Panc1 (cell line): ENCODE measurements around the gene DMAC1. TPM values are rescaled to one million over a fixed set of nuclear protein-coding genes. Genes with fewer than 3 reads are reported as not detected.

Experiments
- ATAC-seq: fragments of 200-7000 bp; cut with Tn5 transposase; 2 replicates; pipeline ENCODE4 v1.9.1; 2020; ENCODE audit warnings: mild to moderate bottlenecking, moderate library complexity
- Bru-seq: library from RNA; stranded (reverse); fragments of 400-500 nt; gene quantifications from one replicate; lab custom pipeline; 2021; lab: Mats Ljungman, UMichigan
- BruChase-seq, 2 experiments: library from RNA; stranded (reverse); fragments of 400-500 nt; gene quantifications; one replicate each; lab custom pipeline; 2021; lab: Mats Ljungman, UMichigan
- BruUV-seq: library from RNA; stranded (reverse); fragments of 400-500 nt; replicated peaks from 2 replicates; lab custom pipeline; 2021; lab: Mats Ljungman, UMichigan
- CTCF ChIA-PET: fragments of 300-600 bp; sonication (Branson Sonifier 250); formaldehyde crosslinking; loops from one replicate; lab custom pipeline; 2022; ENCODE audit warnings: antibody characterized with exemption; lab: Charles Lee
- POLR2A ChIA-PET: fragments of 300-600 bp; sonication (Branson Sonifier 250); formaldehyde crosslinking; loops from one replicate; lab custom pipeline; 2022; ENCODE audit warnings: antibody characterized with exemption; lab: Charles Lee
- DNase-seq: peaks from one replicate; pipeline ENCODE4 v3.0.0-alpha.2; 2010; ENCODE audit warnings: low read depth, low spot score
- H3K27ac ChIP-seq: 2 replicates; pipeline ENCODE4 v1.5.1; 2011; ENCODE audit warnings: mild to moderate bottlenecking, low read length, inconsistent platforms
- H3K27me3 ChIP-seq: fragments of 200-500 bp; sonication (Bioruptor generic); 2 replicates; pipeline ENCODE4 v1.6.0; 2014; ENCODE audit warnings: low read length, inconsistent platforms; ENCODE audit not compliant: control insufficient read depth, insufficient read depth
- H3K36me3 ChIP-seq: fragments of 200-500 bp; sonication (Bioruptor generic); 2 replicates; pipeline ENCODE4 v1.5.1; 2014; ENCODE audit warnings: inconsistent platforms, mild to moderate bottlenecking, low read length, moderate library complexity; ENCODE audit not compliant: control insufficient read depth, insufficient read depth
- H3K4me1 ChIP-seq: 2 replicates; pipeline ENCODE4 v1.5.1; 2011; ENCODE audit warnings: inconsistent platforms, mild to moderate bottlenecking, low read length, moderate library complexity; ENCODE audit not compliant: control insufficient read depth, insufficient read depth
- H3K4me3 ChIP-seq, 2 experiments: 2 replicates each; pipeline ENCODE4 v1.5.1; 2011 to 2012; ENCODE audit warnings: low read depth in 2 of 2, low read length in 2 of 2, mild to moderate bottlenecking in 2 of 2, inconsistent platforms in 1 of 2, moderate library complexity in 1 of 2
- H3K9me3 ChIP-seq: fragments of 200-500 bp; sonication (Bioruptor generic); 2 replicates; pipeline ENCODE4 v1.5.1; 2014; ENCODE audit warnings: low read depth, mild to moderate bottlenecking, inconsistent platforms, low read length, moderate library complexity; ENCODE audit not compliant: control insufficient read depth, insufficient read depth
- CTCF ChIP-seq: fragments of 450-650 bp; IDR thresholded peaks from 2 replicates; pipeline ENCODE4 v1.5.1; 2017; ENCODE audit warnings: mild to moderate bottlenecking
- POLR2AphosphoS5 ChIP-seq: IDR thresholded peaks from 2 replicates; pipeline ENCODE4 v1.6.1; 2012; ENCODE audit warnings: mild to moderate bottlenecking, low read depth, low read length, moderate library complexity
- REST ChIP-seq, 2 experiments: IDR thresholded peaks; 2 replicates each; pipeline ENCODE4 v1.6.1; 2011 to 2012; ENCODE audit warnings: low read depth in 2 of 2, control low read depth in 1 of 2, low read length in 1 of 2, mild to moderate bottlenecking in 1 of 2, moderate library complexity in 1 of 2; ENCODE audit not compliant: insufficient read depth in 1 of 2
- SIN3A ChIP-seq: IDR thresholded peaks from 2 replicates; pipeline ENCODE4 v1.6.1; 2012; ENCODE audit warnings: low read depth, mild to moderate bottlenecking, low read length, moderate library complexity, borderline replicate concordance; ENCODE audit not compliant: insufficient read depth
- TCF7L2 ChIP-seq: IDR thresholded peaks from 2 replicates; pipeline ENCODE4 v1.6.1; 2011; ENCODE audit warnings: mild to moderate bottlenecking, low read depth, low read length, inconsistent platforms
- in situ Hi-C: cut with HindIII; loops from 2 replicates; pipeline ENCODE4 v1.10.0; 2016; ENCODE audit warnings: low sequenced_read_pairs, low pct_unique_long_range_greater_than_20kb
- intact Hi-C: fragments of 100-400 bp; cut with micrococcal nuclease; formaldehyde crosslinking; loops from one replicate; pipeline ENCODE4 v1.10.0; 2022; ENCODE audit not compliant: unreplicated experiment
- long read RNA-seq: library from polyadenylated mRNA; unstranded; transcript quantifications from one replicate; pipeline ENCODE4 v2.0.0, GENCODE V29; 2021; ENCODE audit not compliant: unreplicated experiment
- polyA plus RNA-seq: library from polyadenylated mRNA; unstranded; fragments of >200 nt; gene quantifications from one replicate; pipeline ENCODE4 v1.2.1, GENCODE V29; 2012; ENCODE audit warnings: missing spikeins; ENCODE audit not compliant: insufficient read length
- total RNA-seq: library from RNA; stranded (reverse); gene quantifications from one replicate; pipeline ENCODE4 v1.2.1, GENCODE V29; 2021; ENCODE audit not compliant: unreplicated experiment

Gene DMAC1
- total RNA-seq (13.8 TPM), Bru-seq, nascent RNA (percentile 65 among the genes with signal in this experiment), BruChase-seq, experiment 1, labeled RNA remaining after a 2-hour chase (percentile 50 among the genes with signal in this experiment), BruChase-seq, experiment 2, labeled RNA remaining after a 6-hour chase (percentile 59 among the genes with signal in this experiment)
- 8.1 TPM for polyA plus RNA-seq
- long read RNA-seq, transcript DMAC1-201 (2 exons, 2,755 nt): major isoform, 10 of 19 reads
- long read RNA-seq, partial matches to known transcripts: 0 of 19 reads
- long read RNA-seq, other reads (novel, unspliced or antisense): 9 of 19 reads

GRCh38 chr9:7799234-7799943, at the start of gene DMAC1:
TSS of gene DMAC1 (minus strand) at chr9:7799778. CDS start at chr9:7799734, 44 bp downstream.
- peak; percentile 91 for ATAC-seq
- intact Hi-C loops (no loop called here), in situ Hi-C loops (no loop called here)
- Histone ChIP-seq H3K27ac (peak within 1 kb of the TSS; percentile 51), H3K4me3 (peak within 1 kb of the TSS; percentile 55 to 63), H3K27me3 (no peaks in the 10 kb centered on the region), H3K36me3 (no peaks in the 10 kb centered on the region; the same call in 1 of the 2 replicates), H3K4me1 (no peaks in the 10 kb centered on the region), H3K9me3 (no peaks in the 10 kb centered on the region)
- TF ChIP-seq POLR2AphosphoS5 (no peak), REST (IDR thresholded peaks at IDR 0.05; ENCODE audit: insufficient read depth in 1 of 2, low read depth in 2 of 2, low read length in 1 of 2) (no peak), SIN3A (no peak), CTCF (no peak), TCF7L2 (no peak)
- no TSS peak for BruUV-seq
- DNase-seq: peak; percentile 42
- POLR2A ChIA-PET: no interaction called here
- CTCF ChIA-PET: no interaction called here

GRCh38 chr9:7849362-7849761, 49.8 kb upstream of the DMAC1 start:
- CTCF ChIA-PET: no interaction called here
- in situ Hi-C loops: no loop called here
- intact Hi-C loops: no loop called here
- DNase-seq (no peak), ATAC-seq (no peak)
- POLR2A ChIA-PET: no interaction called here
- TF ChIP-seq TCF7L2: no peak
- TF ChIP-seq CTCF: no peak
- no peak for TF ChIP-seq REST (IDR thresholded peaks at IDR 0.05; ENCODE audit: insufficient read depth in 1 of 2, low read depth in 2 of 2, low read length in 1 of 2)
- TF ChIP-seq POLR2AphosphoS5: no peak
- TF ChIP-seq SIN3A: no peak
- no peaks in the 10 kb centered on the region for H3K27me3 ChIP-seq
- BruUV-seq: no TSS peak
- no peaks in the 10 kb centered on the region for H3K9me3 ChIP-seq
- H3K4me3 ChIP-seq: no peak overlapping the region
- no peak overlapping the region for H3K27ac ChIP-seq
- H3K36me3 ChIP-seq: no peaks in the 10 kb centered on the region
- no peaks in the 10 kb centered on the region for H3K4me1 ChIP-seq
